Measurements from ENCODE around the gene GUCA2A. TPM values are rescaled to one million over a fixed set of nuclear protein-coding genes. Genes with fewer than 3 reads are reported as not detected.

Gene GUCA2A
- total and polyA plus RNA-seq, 9 of the 15 experiments (the other 6 are each of a cell fraction or from before 2014, with no cell fraction given): not detected

DNA sequence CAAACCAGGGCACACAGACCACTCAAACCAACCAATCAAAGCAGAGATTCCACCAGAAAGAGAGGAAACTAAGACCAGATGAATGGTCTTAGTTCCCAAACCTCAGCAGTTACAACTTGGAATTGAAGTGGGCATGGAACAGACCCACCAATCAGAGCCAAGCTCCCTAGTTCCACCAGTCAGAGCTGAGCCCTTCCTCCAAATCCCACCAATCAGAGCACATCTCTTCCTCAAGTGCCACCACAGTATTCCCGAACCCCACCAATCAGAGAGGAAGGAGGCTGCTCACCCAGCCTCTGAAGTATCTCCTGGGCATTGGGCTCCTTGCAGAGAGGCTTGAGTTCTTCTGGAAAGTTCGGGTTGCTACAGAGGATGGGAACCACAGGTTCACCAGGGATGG, 1.4 kb downstream of the GUCA2A start:
- no peak for FAIRE-seq

GRCh38 chr1:42162181-42162580, 2.4 kb downstream of the GUCA2A start:
- no peaks in the 10 kb centered on the region; the same call in 1 of the 2 replicates for H4K20me1 ChIP-seq (replicated peaks; ENCODE audit: control insufficient read depth, insufficient read depth, low read length)
- no peak for TF ChIP-seq PHF21A (IDR thresholded peaks at IDR 0.05; ENCODE audit: borderline replicate concordance, low read depth)
- no peaks in the 10 kb centered on the region for H3K36me3 ChIP-seq (ENCODE audit: control insufficient read depth, insufficient read depth, low read length)
- no peak overlapping the region for H2AFZ ChIP-seq (ENCODE audit: low read depth, low read length)
- no TSS peak for BruUV-seq (replicated peaks)
- CTCF ChIA-PET (ENCODE audit: low intra/inter-chr PET ratio): no interaction called here
- 2% methylated on average over 5 of the region's 5 CpGs for WGBS (ENCODE audit: insufficient coverage, low coverage, missing lambda C conversion rate)
- H3K4me1 ChIP-seq (replicated peaks in 1 of 2; ENCODE audit: control insufficient read depth in 2 of 2, insufficient read depth in 2 of 2, low read length in 2 of 2): peaks cover 0 to 9% of the 10 kb centered on the region in 2 experiments; a peak in 1 of 5 replicates
- in situ Hi-C loops (cut with MboI): no loop called here
- H3K27me3 ChIP-seq (ENCODE audit: control insufficient read depth in 2 of 2, insufficient read depth in 2 of 2, low read length in 2 of 2): peaks cover 6 to 43% of the 10 kb centered on the region in 2 experiments; a peak in 4 of 5 replicates
- H3K9me1 ChIP-seq (ENCODE audit: control insufficient read depth, insufficient read depth, low read length): no peaks in the 10 kb centered on the region
- ATAC-seq (no peak), DNase-seq (ENCODE audit: extremely low read depth in 1 of 4, low spot score in 3 of 4) (no peak), FAIRE-seq (no peak)
- H3K27ac ChIP-seq (ENCODE audit: extremely low read depth, low read depth, low read length): no peak overlapping the region
- intact Hi-C loops (cut with micrococcal nuclease): no loop called here
- no peak overlapping the region for H3K9ac ChIP-seq (ENCODE audit: insufficient read depth in 1 of 2, low read depth in 2 of 2, low read length in 2 of 2)
- no peaks in the 10 kb centered on the region; the same call in 1 of the 2 replicates for H3K9me3 ChIP-seq (replicated peaks; ENCODE audit: control insufficient read depth, insufficient read depth, low read depth, low read length)
- no peaks in the 10 kb centered on the region for H3K79me2 ChIP-seq (ENCODE audit: control insufficient read depth, insufficient read depth, low read length)
- no peak overlapping the region for H3K4me3 ChIP-seq
- H3K4me2 ChIP-seq (ENCODE audit: insufficient read depth, low read length): no peak overlapping the region
- POLR2A ChIA-PET: no interaction called here

More for the DNA sequence above, 1.4 kb downstream of the GUCA2A start:
- no peak overlapping the region for H2AFZ ChIP-seq (ENCODE audit: low read depth, low read length)
- BruUV-seq (replicated peaks): no TSS peak
- peaks cover 0 to 15% of the 10 kb centered on the region in 2 experiments; a peak in 1 of 5 replicates for H3K4me1 ChIP-seq (replicated peaks in 1 of 2; ENCODE audit: control insufficient read depth in 2 of 2, insufficient read depth in 2 of 2, low read length in 2 of 2)
- H3K27me3 ChIP-seq (ENCODE audit: control insufficient read depth in 2 of 2, insufficient read depth in 2 of 2, low read length in 2 of 2): peaks cover 4 to 39% of the 10 kb centered on the region in 2 experiments; a peak in 3 of 5 replicates
- WGBS (ENCODE audit: insufficient coverage, low coverage, missing lambda C conversion rate): 0% methylated on average over 2 of the region's 2 CpGs
- H3K9me1 ChIP-seq (ENCODE audit: control insufficient read depth, insufficient read depth, low read length): no peaks in the 10 kb centered on the region
- in situ Hi-C loops (cut with MboI) (no loop called here), intact Hi-C loops (cut with micrococcal nuclease) (no loop called here)
- ChIA-PET POLR2A (no interaction called here), CTCF (ENCODE audit: low intra/inter-chr PET ratio) (no interaction called here)
- no peak overlapping the region for H3K9ac ChIP-seq (ENCODE audit: insufficient read depth in 1 of 2, low read depth in 2 of 2, low read length in 2 of 2)
- DNase-seq (ENCODE audit: extremely low read depth in 1 of 4, low spot score in 3 of 4) (peak in 3 of 4 experiments; percentile 66 to 70 (median 68)), ATAC-seq (peak; percentile 67)
- H4K20me1 ChIP-seq (replicated peaks; ENCODE audit: control insufficient read depth, insufficient read depth, low read length): no peaks in the 10 kb centered on the region
- peak; percentile 37 for TF ChIP-seq NFYB (IDR thresholded peaks at IDR 0.05; ENCODE audit: extremely low read depth, insufficient read length)
- TF ChIP-seq ZNF217 (CRISPR knock-in tag; IDR thresholded peaks at IDR 0.05): no peak
- no peaks in the 10 kb centered on the region; the same call in 1 of the 2 replicates for H3K9me3 ChIP-seq (replicated peaks; ENCODE audit: control insufficient read depth, insufficient read depth, low read depth, low read length)
- H3K79me2 ChIP-seq (ENCODE audit: control insufficient read depth, insufficient read depth, low read length): no peaks in the 10 kb centered on the region
- H3K27ac ChIP-seq (ENCODE audit: extremely low read depth, low read depth, low read length): no peak overlapping the region
- no peaks in the 10 kb centered on the region for H3K36me3 ChIP-seq (ENCODE audit: control insufficient read depth, insufficient read depth, low read length)
- H3K4me2 ChIP-seq (ENCODE audit: insufficient read depth, low read length): no peak overlapping the region
- no peak overlapping the region for H3K4me3 ChIP-seq

Data from K562 (cell line).